CD14-positive monocyte (primary cell): Measurements from ENCODE around the gene SLC25A5. TPM values are rescaled to one million over a fixed set of nuclear protein-coding genes. Genes with fewer than 3 reads are reported as not detected.

Source experiments
- DNase-seq, 3 donors: peaks; one replicate each; pipeline ENCODE4 v3.0.0-alpha.2; 2011 to 2022
- H2AFZ ChIP-seq: 2 replicates; pipeline ENCODE4 v1.6.0; 2012; ENCODE audit warnings: mild to moderate bottlenecking, low read depth, low read length, inconsistent platforms; ENCODE audit not compliant: insufficient read depth, poor library complexity, severe bottlenecking
- H3K27ac ChIP-seq, 2 donors: 1 replicate in 1 of 2; 2 replicates in 1 of 2; pipeline ENCODE4 v1.5.1; 2012 to 2013; ENCODE audit warnings: low read length in 2 of 2, control low read depth in 1 of 2, inconsistent platforms in 1 of 2, low read depth in 1 of 2, mild to moderate bottlenecking in 1 of 2
- H3K27me3 ChIP-seq, 2 donors: one replicate each; pipeline versions ENCODE4 v1.6.0 to v1.6.1; 2011 to 2013; ENCODE audit warnings: low read length in 2 of 2; ENCODE audit not compliant: control insufficient read depth in 2 of 2, insufficient read depth in 2 of 2
- H3K36me3 ChIP-seq, 2 donors: replicated peaks in 1 of 2; 1 replicate in 1 of 2; 2 replicates in 1 of 2; pipeline versions ENCODE4 v1.5.1 to v1.6.1; 2012 to 2013; ENCODE audit warnings: low read length in 2 of 2, control low read depth in 1 of 2, inconsistent platforms in 1 of 2, mild to moderate bottlenecking in 1 of 2; ENCODE audit not compliant: insufficient read depth in 2 of 2, control insufficient read depth in 1 of 2
- H3K4me1 ChIP-seq, 2 donors: 1 replicate in 1 of 2; 2 replicates in 1 of 2; pipeline versions ENCODE4 v1.5.1 to v1.6.1; 2012 to 2013; ENCODE audit warnings: low read length in 2 of 2, control low read depth in 1 of 2, inconsistent platforms in 1 of 2, mild to moderate bottlenecking in 1 of 2, moderate library complexity in 1 of 2; ENCODE audit not compliant: insufficient read depth in 2 of 2, control insufficient read depth in 1 of 2
- H3K4me2 ChIP-seq: replicated peaks from 2 replicates; pipeline ENCODE3; 2012; ENCODE audit warnings: low read length, moderate library complexity, mild to moderate bottlenecking; ENCODE audit not compliant: poor library complexity, severe bottlenecking; ENCODE audit errors: extremely low read depth
- H3K4me3 ChIP-seq, 3 experiments: fragments of 200-600 bp in 1 of 3; sonication (generic) in 1 of 3; replicated peaks in 1 of 3; 1 replicate in 2 of 3; 2 replicates in 1 of 3; pipeline ENCODE4 v1.5.1; 2011 to 2013; ENCODE audit warnings: low read length in 3 of 3, mild to moderate bottlenecking in 3 of 3, control low read depth in 2 of 3, low read depth in 2 of 3, inconsistent platforms in 1 of 3, moderate library complexity in 1 of 3
- H3K79me2 ChIP-seq: 2 replicates; pipeline ENCODE4 v1.6.0; 2012; ENCODE audit warnings: mild to moderate bottlenecking, control low read depth, inconsistent platforms, low read length, moderate library complexity; ENCODE audit not compliant: insufficient read depth
- H3K9ac ChIP-seq: 2 replicates; pipeline ENCODE4 v1.6.0; 2017; ENCODE audit warnings: low read length, mild to moderate bottlenecking; ENCODE audit not compliant: insufficient read depth, poor library complexity, severe bottlenecking
- H3K9me3 ChIP-seq, 2 donors: replicated peaks in 1 of 2; 1 replicate in 1 of 2; 2 replicates in 1 of 2; pipeline versions ENCODE4 v1.5.1 to v1.6.1; 2012 to 2013; ENCODE audit warnings: low read length in 2 of 2, control low read depth in 1 of 2; ENCODE audit not compliant: control insufficient read depth in 1 of 2, insufficient read depth in 1 of 2
- H4K20me1 ChIP-seq: 2 replicates; pipeline ENCODE4 v1.6.0; 2012; ENCODE audit warnings: mild to moderate bottlenecking, low read length, control low read depth, moderate library complexity; ENCODE audit not compliant: insufficient read depth
- H3K27ac Mint-ChIP-seq, 7 donors: one replicate each; pipeline ENCODE4 v1.8.0; 2020; ENCODE audit warnings: mild to moderate bottlenecking in 7 of 7, mixed read lengths in 7 of 7, moderate library complexity in 6 of 7, inconsistent platforms in 2 of 7
- H3K27me3 Mint-ChIP-seq, 3 donors: one replicate each; pipeline ENCODE4 v1.8.0; 2021 to 2022; ENCODE audit warnings: low read depth in 3 of 3, mild to moderate bottlenecking in 3 of 3, mixed read lengths in 3 of 3, moderate library complexity in 3 of 3, inconsistent platforms in 1 of 3
- H3K36me3 Mint-ChIP-seq, 2 donors: one replicate each; pipeline ENCODE4 v1.8.0; 2020; ENCODE audit warnings: mixed read lengths in 2 of 2, inconsistent platforms in 1 of 2, mild to moderate bottlenecking in 1 of 2
- H3K4me1 Mint-ChIP-seq: one replicate; pipeline ENCODE4 v1.8.0; 2020; ENCODE audit warnings: mild to moderate bottlenecking, mixed read lengths
- H3K4me3 Mint-ChIP-seq, 2 donors: one replicate each; pipeline ENCODE4 v1.8.0; 2020; ENCODE audit warnings: mild to moderate bottlenecking in 2 of 2, mixed read lengths in 2 of 2, moderate library complexity in 1 of 2
- H3K9me3 Mint-ChIP-seq, 7 donors: one replicate each; pipeline ENCODE4 v1.8.0; 2020 to 2022; ENCODE audit warnings: mixed read lengths in 7 of 7, mild to moderate bottlenecking in 6 of 7, moderate library complexity in 6 of 7, inconsistent platforms in 2 of 7
- WGBS: methylation state at CpG from one replicate; pipeline ENCODE4 v1.1.5; 2013; ENCODE audit warnings: missing lambda C conversion rate; ENCODE audit not compliant: insufficient coverage; 5-methylcytosine and 5-hydroxymethylcytosine counted together
- intact Hi-C, 2 donors: fragments of 100-400 bp; cut with micrococcal nuclease; formaldehyde crosslinking; loops; one replicate each; pipeline versions ENCODE4 v1.15.0 to v1.15.1; 2023
- polyA plus RNA-seq, 3 donors: library from polyadenylated mRNA; depleted of rRNA in 1 of 3; unstranded in 2 of 3; stranded (reverse) in 1 of 3; fragments of 300-500 nt in 2 of 3; fragments of >200 nt in 1 of 3; fragmentation: Illumina TruSeq in 2 of 3; gene quantifications; 1 replicate in 2 of 3; 2 replicates in 1 of 3; pipeline ENCODE4 v1.2.3, GENCODE V29; 2012 to 2021
- TF ChIP-seq, protein P1 (sequence below): fragments of 200-600 bp; IDR thresholded peaks from one replicate; pipeline ENCODE4 v1.8.0; 2022; ENCODE audit warnings: antibody characterized with exemption, mild to moderate bottlenecking

SLC25A5 gene
- polyA plus RNA-seq, 3 donors = 436 to 491 (median 468) TPM

DNA sequence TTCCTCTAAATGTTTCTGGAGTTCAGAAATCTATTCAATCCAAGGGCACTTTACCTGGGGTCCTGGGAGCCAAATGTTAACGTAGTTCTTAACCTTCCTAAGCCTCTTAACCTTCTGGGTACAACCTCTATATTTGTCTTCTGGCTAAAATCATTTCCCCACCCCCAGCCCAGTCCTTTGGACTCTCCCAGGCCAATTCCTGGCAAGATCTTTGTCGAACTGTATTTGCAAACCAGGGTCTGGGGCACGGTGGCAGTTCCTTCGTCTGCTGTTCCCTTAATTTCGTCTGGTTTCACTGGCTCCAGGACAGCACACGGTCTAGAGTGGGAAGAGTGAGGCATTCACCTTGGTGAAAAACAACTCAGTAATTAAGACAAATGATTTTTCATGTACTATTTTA is 811 bp upstream of the SLC25A5 start:
- H3K4me2 ChIP-seq = peak overlapping the region; percentile 80
- intact Hi-C loops = loop anchor here in 1 of 2 donors (10.0 kb wide), 1 partner anchor 477 kb away; the partner anchor contains the start of gene NKAP
- H3K27ac ChIP-seq = no peak overlapping the region
- 90% methylated on average over 2 of the region's 6 CpGs for WGBS
- peaks cover 12 to 14% of the 10 kb centered on the region in 2 donors for H3K4me1 ChIP-seq
- Mint-ChIP-seq H3K4me3 (no peak overlapping the region), H3K4me1 (peaks cover 12% of the 10 kb centered on the region), H3K36me3 (peaks cover 8 to 24% of the 10 kb centered on the region in 2 donors), H3K27me3 (peaks cover 0 to 5% (median 2%) of the 10 kb centered on the region in 3 donors), H3K9me3 (peaks cover 0 to 8% (median 2%) of the 10 kb centered on the region in 7 donors), H3K27ac (peak overlapping the region in 1 of 7 donors; percentile 26)
- H3K27me3 ChIP-seq = no peaks in the 10 kb centered on the region
- peaks cover 16% of the 10 kb centered on the region for H4K20me1 ChIP-seq
- H3K4me3 ChIP-seq = peak overlapping the region in 1 of 3 experiments; percentile 93
- TF ChIP-seq, protein P1, sequence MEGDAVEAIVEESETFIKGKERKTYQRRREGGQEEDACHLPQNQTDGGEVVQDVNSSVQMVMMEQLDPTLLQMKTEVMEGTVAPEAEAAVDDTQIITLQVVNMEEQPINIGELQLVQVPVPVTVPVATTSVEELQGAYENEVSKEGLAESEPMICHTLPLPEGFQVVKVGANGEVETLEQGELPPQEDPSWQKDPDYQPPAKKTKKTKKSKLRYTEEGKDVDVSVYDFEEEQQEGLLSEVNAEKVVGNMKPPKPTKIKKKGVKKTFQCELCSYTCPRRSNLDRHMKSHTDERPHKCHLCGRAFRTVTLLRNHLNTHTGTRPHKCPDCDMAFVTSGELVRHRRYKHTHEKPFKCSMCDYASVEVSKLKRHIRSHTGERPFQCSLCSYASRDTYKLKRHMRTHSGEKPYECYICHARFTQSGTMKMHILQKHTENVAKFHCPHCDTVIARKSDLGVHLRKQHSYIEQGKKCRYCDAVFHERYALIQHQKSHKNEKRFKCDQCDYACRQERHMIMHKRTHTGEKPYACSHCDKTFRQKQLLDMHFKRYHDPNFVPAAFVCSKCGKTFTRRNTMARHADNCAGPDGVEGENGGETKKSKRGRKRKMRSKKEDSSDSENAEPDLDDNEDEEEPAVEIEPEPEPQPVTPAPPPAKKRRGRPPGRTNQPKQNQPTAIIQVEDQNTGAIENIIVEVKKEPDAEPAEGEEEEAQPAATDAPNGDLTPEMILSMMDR = no peak
- no peaks in the 10 kb centered on the region for H3K9me3 ChIP-seq
- H3K79me2 ChIP-seq = peaks cover 10% of the 10 kb centered on the region
- no peak overlapping the region for H3K9ac ChIP-seq
- peaks cover 13 to 21% of the 10 kb centered on the region in 2 donors for H3K36me3 ChIP-seq
- peak overlapping the region; percentile 2 for H2AFZ ChIP-seq
- no peak for DNase-seq

DNA sequence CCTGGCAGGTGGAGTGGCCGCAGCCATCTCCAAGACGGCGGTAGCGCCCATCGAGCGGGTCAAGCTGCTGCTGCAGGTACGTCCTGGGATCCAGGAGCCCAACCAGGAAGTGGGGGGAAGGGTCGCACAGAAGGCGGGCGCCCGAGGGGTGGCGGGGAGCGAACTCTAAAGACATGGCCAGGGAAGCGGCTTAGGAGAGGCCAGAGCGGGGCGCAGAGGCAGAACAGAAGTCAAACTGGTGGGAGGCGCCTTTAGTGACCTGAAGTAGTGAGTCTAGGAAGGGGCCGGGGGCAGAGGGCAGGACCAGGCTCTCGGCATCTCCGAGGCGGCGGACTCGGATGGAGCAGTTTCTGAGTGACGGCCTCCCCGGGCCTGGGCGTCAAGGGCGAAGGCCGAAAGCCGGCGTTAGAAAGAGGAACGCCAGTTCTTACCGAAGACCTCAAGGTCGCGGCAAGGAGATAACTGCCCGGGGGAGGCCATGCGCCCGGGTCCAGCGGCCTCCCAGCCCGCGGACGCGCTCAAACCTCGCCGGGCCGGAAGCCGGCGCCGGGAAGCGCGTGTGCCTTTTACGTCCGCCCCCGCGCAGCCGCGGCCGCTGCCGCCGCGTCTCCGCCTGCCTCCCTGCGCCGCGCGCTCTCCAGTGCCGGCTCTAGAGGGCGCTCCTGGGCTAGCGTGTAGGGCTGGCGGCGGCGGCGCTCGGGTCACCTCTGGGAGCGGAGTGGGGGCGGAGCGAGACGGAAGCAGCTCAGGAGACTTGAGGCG is 488 bp downstream of the SLC25A5 start:
- Mint-ChIP-seq H3K27ac (peak overlapping the region; percentile 90 to 95 (median 94)), H3K4me1 (peaks cover 12% of the 10 kb centered on the region), H3K36me3 (peaks cover 8 to 24% of the 10 kb centered on the region in 2 donors), H3K27me3 (peaks cover 0 to 5% (median 0%) of the 10 kb centered on the region in 3 donors), H3K4me3 (peak overlapping the region; percentile 83 to 84), H3K9me3 (peaks cover 0 to 8% (median 2%) of the 10 kb centered on the region in 7 donors)
- no peaks in the 10 kb centered on the region for H3K27me3 ChIP-seq
- H3K79me2 ChIP-seq = peaks cover 10% of the 10 kb centered on the region
- peak; percentile 76 to 81 (median 77) for DNase-seq
- H3K4me3 ChIP-seq = peak overlapping the region; percentile 68 to 93 (median 91)
- H3K9ac ChIP-seq = peak overlapping the region; percentile 86
- H2AFZ ChIP-seq = no peak overlapping the region
- H3K9me3 ChIP-seq = no peaks in the 10 kb centered on the region
- intact Hi-C loops = loop anchor here in 1 of 2 donors (10.0 kb wide), 1 partner anchor 476 kb away; the partner anchor contains the start of gene NKAP
- H3K27ac ChIP-seq = peak overlapping the region; percentile 90 to 99
- TF ChIP-seq, protein P1 = peak; percentile 75
- H3K4me2 ChIP-seq = peak overlapping the region; percentile 80
- H3K36me3 ChIP-seq = peaks cover 13 to 21% of the 10 kb centered on the region in 2 donors
- peaks cover 12 to 14% of the 10 kb centered on the region in 2 donors for H3K4me1 ChIP-seq
- under 1% methylated on average over 62 of the region's 78 CpGs for WGBS
- H4K20me1 ChIP-seq = peaks cover 16% of the 10 kb centered on the region
